Measurements from ENCODE around the gene PLA2G6.
"Not testable (repeated sequence)": the region's sequence is repeated elsewhere in the genome, so short reads cannot be mapped to it uniquely, and the experiment has no call there.

The PLA2G6 gene

GRCh38 chr22:38080850-38081635, 100.6 kb downstream of the PLA2G6 start:
- no peak for DNase-seq

- no peak for DNase-seq
Measured at GRCh38 chr22:38080474-38080849, 101.2 kb downstream of the PLA2G6 start.

GRCh38 chr22:38079804-38080203, 101.8 kb downstream of the PLA2G6 start:
- no peak for DNase-seq

GRCh38 chr22:38079208-38079607, 102.4 kb downstream of the PLA2G6 start:
- DNase-seq, result not testable (repeated sequence)

GRCh38 chr22:38078046-38078840, 103.4 kb downstream of the PLA2G6 start:
- no peak for DNase-seq

GRCh38 chr22:38077595-38077994, 104.0 kb downstream of the PLA2G6 start:
- no peak for DNase-seq

GRCh38 chr22:38077096-38077495, 104.5 kb downstream of the PLA2G6 start:
- no peak for DNase-seq

- DNase-seq, result no peak
Measured at GRCh38 chr22:38075961-38076360, 105.7 kb downstream of the PLA2G6 start.

GRCh38 chr22:38075105-38075825, 106.4 kb downstream of the PLA2G6 start:
- peak; percentile 27 for DNase-seq

- DNase-seq, result peak; percentile 62
Measured at GRCh38 chr22:38074181-38075104, 107.2 kb downstream of the PLA2G6 start.

GRCh38 chr22:38073150-38074130, 108.2 kb downstream of the PLA2G6 start:
- no peak for DNase-seq

- DNase-seq, result peak; percentile 18
Measured at GRCh38 chr22:38072322-38073149, 109.1 kb downstream of the PLA2G6 start.

GRCh38 chr22:38071421-38072321, 110.0 kb downstream of the PLA2G6 start:
- peak; percentile 29 for DNase-seq

GRCh38 chr22:38070250-38070921, 111.2 kb downstream of the PLA2G6 start:
- DNase-seq, result no peak

GRCh38 chr22:38069372-38070249, 112.0 kb downstream of the PLA2G6 start:
- peak; percentile 87 for DNase-seq

GRCh38 chr22:38068641-38069371, 112.8 kb downstream of the PLA2G6 start:
- DNase-seq, result no peak
